HFF-Myc (cell line): ENCODE measurements around the gene PAPOLB.
A peak's percentile ranks its signal among the peaks of the same experiment; 100 is the strongest.

ENCODE experiments used
- DNase-seq: peaks from one replicate; pipeline ENCODE4 v3.0.0-alpha.2; 2011; ENCODE audit warnings: low read depth; ENCODE audit errors: extremely low read depth
- H3K4me3 ChIP-seq: replicated peaks from 2 replicates; pipeline ENCODE4 v1.5.1; 2011; ENCODE audit warnings: low read depth, mild to moderate bottlenecking, control low read depth, low read length
- TF ChIP-seq, protein P1 (sequence below): IDR thresholded peaks from 2 replicates; pipeline ENCODE4 v1.5.1; 2012; ENCODE audit warnings: mild to moderate bottlenecking, low read depth, low read length, control low read depth; ENCODE audit errors: missing control alignments

PAPOLB gene

DNA sequence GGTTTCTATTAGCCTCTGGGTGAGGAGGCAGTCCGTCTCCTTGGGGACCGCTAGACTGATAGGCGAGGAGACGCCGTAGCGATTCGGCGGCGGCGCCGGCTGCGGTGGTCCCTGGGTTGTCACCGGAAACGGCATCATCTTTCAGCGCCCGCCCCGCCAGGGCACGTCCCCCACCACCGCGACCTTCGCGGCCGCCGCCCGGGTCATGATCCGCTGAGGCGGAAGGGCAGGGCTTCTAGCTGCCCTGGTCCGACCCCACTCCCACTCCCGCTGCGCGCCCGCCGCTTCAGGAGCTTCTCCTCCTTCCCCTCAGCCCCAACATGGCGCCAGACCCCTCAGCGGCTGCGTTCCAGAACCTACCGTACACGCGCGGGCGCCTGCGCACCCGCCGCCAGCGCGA lies at the start of gene PAPOLB:
Gene PAPOLB (minus strand): TSS at position 358 of the 400 bp plus-strand sequence. CDS start 220 bp downstream, at position 138.
- TF ChIP-seq, protein P1, sequence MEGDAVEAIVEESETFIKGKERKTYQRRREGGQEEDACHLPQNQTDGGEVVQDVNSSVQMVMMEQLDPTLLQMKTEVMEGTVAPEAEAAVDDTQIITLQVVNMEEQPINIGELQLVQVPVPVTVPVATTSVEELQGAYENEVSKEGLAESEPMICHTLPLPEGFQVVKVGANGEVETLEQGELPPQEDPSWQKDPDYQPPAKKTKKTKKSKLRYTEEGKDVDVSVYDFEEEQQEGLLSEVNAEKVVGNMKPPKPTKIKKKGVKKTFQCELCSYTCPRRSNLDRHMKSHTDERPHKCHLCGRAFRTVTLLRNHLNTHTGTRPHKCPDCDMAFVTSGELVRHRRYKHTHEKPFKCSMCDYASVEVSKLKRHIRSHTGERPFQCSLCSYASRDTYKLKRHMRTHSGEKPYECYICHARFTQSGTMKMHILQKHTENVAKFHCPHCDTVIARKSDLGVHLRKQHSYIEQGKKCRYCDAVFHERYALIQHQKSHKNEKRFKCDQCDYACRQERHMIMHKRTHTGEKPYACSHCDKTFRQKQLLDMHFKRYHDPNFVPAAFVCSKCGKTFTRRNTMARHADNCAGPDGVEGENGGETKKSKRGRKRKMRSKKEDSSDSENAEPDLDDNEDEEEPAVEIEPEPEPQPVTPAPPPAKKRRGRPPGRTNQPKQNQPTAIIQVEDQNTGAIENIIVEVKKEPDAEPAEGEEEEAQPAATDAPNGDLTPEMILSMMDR: no peak
- DNase-seq: no peak
- peak within 1 kb of the TSS; percentile 23 for H3K4me3 ChIP-seq

DNA sequence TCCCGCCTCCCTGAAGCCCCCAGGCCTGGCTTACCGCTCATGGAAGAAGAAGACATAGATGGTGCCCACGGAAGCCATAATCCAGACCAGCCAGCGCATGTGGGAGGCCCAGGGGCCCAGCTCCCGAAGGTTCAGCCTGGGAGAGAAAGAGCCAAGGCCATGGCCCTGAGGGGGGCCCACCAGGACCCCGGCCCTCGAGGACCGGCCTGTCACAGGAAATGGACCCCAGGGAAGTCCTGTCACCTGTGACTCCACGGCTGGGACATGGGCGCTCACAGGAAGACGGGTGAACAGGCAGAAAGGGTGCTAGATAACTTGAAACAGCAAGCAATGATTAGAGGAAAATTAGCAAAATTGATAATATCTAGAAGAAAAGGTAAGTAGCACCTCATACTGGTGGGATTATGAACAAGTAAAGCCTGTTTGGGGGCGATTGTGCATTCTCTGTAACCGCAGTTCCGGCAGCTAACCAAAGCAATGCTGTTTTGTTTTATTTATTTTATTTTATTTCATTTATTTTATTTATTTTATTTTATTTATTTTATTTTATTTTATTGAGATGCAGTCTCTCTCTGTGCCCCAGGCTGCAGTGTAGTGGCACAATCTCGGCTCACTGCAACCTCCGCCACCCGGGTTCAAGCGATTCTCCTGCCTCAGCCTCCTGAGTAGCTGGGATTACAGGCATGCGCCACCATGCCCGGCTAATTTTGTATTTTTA lies 49.4 kb upstream of the PAPOLB start:
- TF ChIP-seq, protein P1: no peak
- DNase-seq: no peak
- H3K4me3 ChIP-seq: no peak overlapping the region

DNA sequence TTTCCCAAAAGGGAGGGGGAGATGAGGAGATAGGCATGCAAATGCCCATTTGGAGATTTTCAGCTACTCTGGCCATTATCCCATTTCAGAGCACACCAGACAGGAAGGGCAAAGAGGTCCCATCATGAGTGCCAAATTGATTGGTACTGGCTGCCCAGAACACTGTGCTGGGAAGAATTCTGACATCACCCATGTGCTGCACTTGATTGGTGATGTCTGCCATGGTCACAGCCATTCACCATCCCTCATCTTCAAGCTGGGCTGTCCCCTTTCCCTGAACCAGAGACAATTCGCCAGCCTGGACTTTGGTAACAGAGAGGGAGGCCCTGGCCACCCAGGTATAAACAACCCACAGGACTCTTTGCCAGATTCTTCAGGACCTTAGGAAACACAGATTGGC lies 44.9 kb upstream of the PAPOLB start:
- TF ChIP-seq, protein P1: no peak
- H3K4me3 ChIP-seq: no peak overlapping the region
- no peak for DNase-seq

DNA sequence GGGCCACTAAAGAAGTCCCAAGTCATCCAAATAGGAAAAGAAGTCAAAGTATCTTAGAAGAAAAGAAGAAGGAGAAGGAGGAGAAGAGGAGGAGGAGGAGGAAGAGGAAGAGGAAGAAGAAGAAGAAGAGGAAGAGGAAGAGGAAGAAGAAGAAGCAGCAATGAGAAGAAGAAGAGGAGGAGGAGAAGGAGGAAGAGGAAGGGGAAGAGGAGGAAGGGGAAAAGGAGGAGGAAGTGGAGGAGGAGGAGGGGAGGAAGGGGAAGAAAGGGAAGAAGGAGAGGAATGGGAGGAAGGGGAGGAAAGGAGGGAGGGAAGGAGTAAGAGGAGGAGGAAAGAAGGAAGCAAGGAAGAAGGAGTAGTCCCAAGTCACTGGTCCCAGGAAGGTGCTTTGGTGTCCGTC lies 43.3 kb upstream of the PAPOLB start:
- TF ChIP-seq, protein P1: no peak
- no peak for DNase-seq
- H3K4me3 ChIP-seq: no peak overlapping the region

DNA sequence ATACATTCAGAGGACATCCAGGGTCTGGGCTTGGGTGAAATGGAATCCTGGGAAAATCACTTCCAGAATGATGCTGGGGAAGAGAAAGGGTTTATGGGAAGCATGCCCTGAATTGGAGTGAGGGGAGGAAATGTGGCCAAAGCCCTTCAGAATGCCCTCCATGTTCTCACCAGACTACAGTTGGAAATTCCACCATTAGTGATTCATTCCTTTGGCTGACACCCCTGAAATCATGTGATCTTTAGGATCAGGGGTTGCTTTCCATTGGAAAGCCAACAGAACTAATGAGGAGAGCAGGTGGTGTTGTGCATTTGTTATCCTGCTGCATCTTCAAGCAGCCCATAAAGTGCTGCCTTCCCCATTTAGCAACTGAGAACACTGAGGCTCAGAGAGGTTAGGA lies 42.5 kb upstream of the PAPOLB start:
- TF ChIP-seq, protein P1: no peak
- no peak overlapping the region for H3K4me3 ChIP-seq
- DNase-seq: no peak

DNA sequence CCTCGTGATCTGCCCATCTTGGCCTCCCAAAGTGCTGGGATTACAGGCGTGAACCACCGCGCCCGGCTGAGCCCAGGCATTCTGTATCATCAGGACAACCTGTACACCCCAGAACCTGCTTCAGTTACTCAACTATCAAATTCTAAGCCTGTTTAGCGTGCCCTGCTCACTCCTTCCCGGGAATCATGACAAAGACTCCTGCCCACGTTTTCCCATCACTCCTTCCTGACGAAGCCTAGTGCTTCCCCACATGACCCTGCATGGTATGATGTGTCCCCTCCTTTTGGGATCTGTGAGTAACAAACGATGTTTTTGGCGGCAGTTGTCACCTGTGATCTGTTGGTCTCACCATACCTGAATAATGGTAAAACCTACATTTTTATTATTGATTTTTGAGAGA lies 33.9 kb upstream of the PAPOLB start:
- no peak for DNase-seq
- TF ChIP-seq, protein P1: no peak
- H3K4me3 ChIP-seq: no peak overlapping the region

DNA sequence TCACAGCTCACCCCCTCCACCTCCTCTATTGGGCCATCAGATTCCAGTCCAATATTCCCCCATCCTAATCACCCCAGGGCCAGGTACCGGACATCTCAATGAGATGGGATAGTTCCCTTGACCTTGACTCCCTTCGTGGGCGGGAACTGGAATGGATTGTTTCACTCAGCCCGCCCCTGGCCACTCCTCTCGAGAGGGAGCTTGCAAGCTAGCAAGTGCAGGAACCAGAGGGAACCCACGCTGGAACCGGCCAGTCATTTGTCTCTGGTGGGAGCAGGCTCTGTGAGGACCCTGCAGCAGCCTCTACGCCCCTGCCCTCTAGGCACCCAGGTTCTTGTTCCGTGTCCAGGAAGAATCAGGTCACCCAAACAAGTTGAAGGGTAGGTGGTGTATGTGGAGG lies 32.7 kb upstream of the PAPOLB start:
- TF ChIP-seq, protein P1: no peak
- no peak overlapping the region for H3K4me3 ChIP-seq
- DNase-seq: no peak
